ENCODE measurements around the gene USF3.

The USF3 gene

GRCh38 chr3:113721636-113722035 lies 25.2 kb upstream of the USF3 start:
- H3K4me3 ChIP-seq (ENCODE audit: low read depth in 1 of 2, low read length in 2 of 2), result no peak overlapping the region
- H3K4me1 ChIP-seq (ENCODE audit: insufficient read depth, low read length), result no peaks in the 10 kb centered on the region
- H3K9me3 ChIP-seq (ENCODE audit: low read length), result no peaks in the 10 kb centered on the region
- H3K9ac ChIP-seq (ENCODE audit: low read length), result no peak overlapping the region
- no peak overlapping the region for H3K27ac ChIP-seq (ENCODE audit: low read depth, low read length)
- H3K36me3 ChIP-seq (ENCODE audit: insufficient read depth, low read length), result peaks cover 21% of the 10 kb centered on the region
- H3K27me3 ChIP-seq (ENCODE audit: control insufficient read depth in 1 of 2, insufficient read depth in 2 of 2, low read length in 2 of 2), result no peaks in the 10 kb centered on the region

GRCh38 chr3:113719758-113720157 lies 23.3 kb upstream of the USF3 start:
- no peak overlapping the region for H3K4me3 ChIP-seq (ENCODE audit: low read depth in 1 of 2, low read length in 2 of 2)
- H3K9me3 ChIP-seq (ENCODE audit: low read length), result no peaks in the 10 kb centered on the region
- H3K9ac ChIP-seq (ENCODE audit: low read length), result no peak overlapping the region
- peaks cover 21% of the 10 kb centered on the region for H3K36me3 ChIP-seq (ENCODE audit: insufficient read depth, low read length)
- no peaks in the 10 kb centered on the region for H3K4me1 ChIP-seq (ENCODE audit: insufficient read depth, low read length)
- H3K27me3 ChIP-seq (ENCODE audit: control insufficient read depth in 1 of 2, insufficient read depth in 2 of 2, low read length in 2 of 2), result no peaks in the 10 kb centered on the region
- no peak overlapping the region for H3K27ac ChIP-seq (ENCODE audit: low read depth, low read length)

- no peaks in the 10 kb centered on the region for H3K4me1 ChIP-seq (ENCODE audit: insufficient read depth, low read length)
- no peaks in the 10 kb centered on the region for H3K9me3 ChIP-seq (ENCODE audit: low read length)
- H3K36me3 ChIP-seq (ENCODE audit: insufficient read depth, low read length), result peaks cover 21% of the 10 kb centered on the region
- H3K9ac ChIP-seq (ENCODE audit: low read length), result no peak overlapping the region
- no peaks in the 10 kb centered on the region for H3K27me3 ChIP-seq (ENCODE audit: control insufficient read depth in 1 of 2, insufficient read depth in 2 of 2, low read length in 2 of 2)
- H3K27ac ChIP-seq (ENCODE audit: low read depth, low read length), result no peak overlapping the region
- no peak overlapping the region for H3K4me3 ChIP-seq (ENCODE audit: low read depth in 1 of 2, low read length in 2 of 2)
Observed at GRCh38 chr3:113719294-113719693, 22.9 kb upstream of the USF3 start.

- Histone ChIP-seq H3K4me3 (ENCODE audit: low read depth in 1 of 2, low read length in 2 of 2) (no peak overlapping the region), H3K27me3 (ENCODE audit: control insufficient read depth in 1 of 2, insufficient read depth in 2 of 2, low read length in 2 of 2) (no peaks in the 10 kb centered on the region), H3K27ac (ENCODE audit: low read depth, low read length) (no peak overlapping the region), H3K36me3 (ENCODE audit: insufficient read depth, low read length) (peaks cover 21% of the 10 kb centered on the region), H3K9me3 (ENCODE audit: low read length) (no peaks in the 10 kb centered on the region), H3K4me1 (ENCODE audit: insufficient read depth, low read length) (no peaks in the 10 kb centered on the region), H3K9ac (ENCODE audit: low read length) (no peak overlapping the region)
Observed at GRCh38 chr3:113717818-113718217, 21.4 kb upstream of the USF3 start.

GRCh38 chr3:113717308-113717707 lies 20.9 kb upstream of the USF3 start:
- Histone ChIP-seq H3K9ac (ENCODE audit: low read length) (no peak overlapping the region), H3K4me3 (ENCODE audit: low read depth in 1 of 2, low read length in 2 of 2) (no peak overlapping the region), H3K4me1 (ENCODE audit: insufficient read depth, low read length) (no peaks in the 10 kb centered on the region), H3K9me3 (ENCODE audit: low read length) (no peaks in the 10 kb centered on the region), H3K36me3 (ENCODE audit: insufficient read depth, low read length) (peaks cover 20% of the 10 kb centered on the region), H3K27ac (ENCODE audit: low read depth, low read length) (no peak overlapping the region), H3K27me3 (ENCODE audit: control insufficient read depth in 1 of 2, insufficient read depth in 2 of 2, low read length in 2 of 2) (no peaks in the 10 kb centered on the region)

- Histone ChIP-seq H3K36me3 (ENCODE audit: insufficient read depth, low read length) (no peaks in the 10 kb centered on the region), H3K4me3 (ENCODE audit: low read depth in 1 of 2, low read length in 2 of 2) (no peak overlapping the region), H3K9me3 (ENCODE audit: low read length) (no peaks in the 10 kb centered on the region), H3K4me1 (ENCODE audit: insufficient read depth, low read length) (no peaks in the 10 kb centered on the region), H3K27ac (ENCODE audit: low read depth, low read length) (no peak overlapping the region), H3K27me3 (ENCODE audit: control insufficient read depth in 1 of 2, insufficient read depth in 2 of 2, low read length in 2 of 2) (no peaks in the 10 kb centered on the region), H3K9ac (ENCODE audit: low read length) (no peak overlapping the region)
Observed at GRCh38 chr3:113714702-113715101, 18.3 kb upstream of the USF3 start.

GRCh38 chr3:113712129-113712528 lies 15.7 kb upstream of the USF3 start:
- Histone ChIP-seq H3K36me3 (ENCODE audit: insufficient read depth, low read length) (no peaks in the 10 kb centered on the region), H3K9me3 (ENCODE audit: low read length) (no peaks in the 10 kb centered on the region), H3K27me3 (ENCODE audit: control insufficient read depth in 1 of 2, insufficient read depth in 2 of 2, low read length in 2 of 2) (no peaks in the 10 kb centered on the region), H3K9ac (ENCODE audit: low read length) (no peak overlapping the region), H3K4me3 (ENCODE audit: low read depth in 1 of 2, low read length in 2 of 2) (no peak overlapping the region), H3K27ac (ENCODE audit: low read depth, low read length) (no peak overlapping the region), H3K4me1 (ENCODE audit: insufficient read depth, low read length) (no peaks in the 10 kb centered on the region)

GRCh38 chr3:113707835-113708234 lies 11.4 kb upstream of the USF3 start:
- no peaks in the 10 kb centered on the region for H3K9me3 ChIP-seq (ENCODE audit: low read length)
- no peaks in the 10 kb centered on the region for H3K36me3 ChIP-seq (ENCODE audit: insufficient read depth, low read length)
- H3K27ac ChIP-seq (ENCODE audit: low read depth, low read length), result no peak overlapping the region
- H3K4me1 ChIP-seq (ENCODE audit: insufficient read depth, low read length), result no peaks in the 10 kb centered on the region
- H3K9ac ChIP-seq (ENCODE audit: low read length), result no peak overlapping the region
- H3K4me3 ChIP-seq (ENCODE audit: low read depth in 1 of 2, low read length in 2 of 2), result no peak overlapping the region
- no peaks in the 10 kb centered on the region for H3K27me3 ChIP-seq (ENCODE audit: control insufficient read depth in 1 of 2, insufficient read depth in 2 of 2, low read length in 2 of 2)

- H3K4me1 ChIP-seq (ENCODE audit: insufficient read depth, low read length), result peaks cover 21% of the 10 kb centered on the region
Observed at GRCh38 chr3:113698956-113699355, 2.5 kb upstream of the USF3 start.

GRCh38 chr3:113698213-113698742 lies 1.8 kb upstream of the USF3 start:
- H3K27me3 ChIP-seq (ENCODE audit: control insufficient read depth in 1 of 2, insufficient read depth in 2 of 2, low read length in 2 of 2), result no peaks in the 10 kb centered on the region
- no peaks in the 10 kb centered on the region for H3K36me3 ChIP-seq (ENCODE audit: insufficient read depth, low read length)
- H3K9ac ChIP-seq (ENCODE audit: low read length), result peak overlapping the region; percentile 92
- peak overlapping the region; percentile 39 for H3K27ac ChIP-seq (ENCODE audit: low read depth, low read length)
- no peak overlapping the region for H3K4me3 ChIP-seq (ENCODE audit: low read depth in 1 of 2, low read length in 2 of 2)
- H3K4me1 ChIP-seq (ENCODE audit: insufficient read depth, low read length), result peaks cover 21% of the 10 kb centered on the region
- H3K9me3 ChIP-seq (ENCODE audit: low read length), result no peaks in the 10 kb centered on the region

More at GRCh38 chr3:113698956-113699355, 2.5 kb upstream of the USF3 start:
- Histone ChIP-seq H3K27ac (ENCODE audit: low read depth, low read length) (no peak overlapping the region), H3K9ac (ENCODE audit: low read length) (no peak overlapping the region), H3K36me3 (ENCODE audit: insufficient read depth, low read length) (no peaks in the 10 kb centered on the region), H3K9me3 (ENCODE audit: low read length) (no peaks in the 10 kb centered on the region), H3K27me3 (ENCODE audit: control insufficient read depth in 1 of 2, insufficient read depth in 2 of 2, low read length in 2 of 2) (no peaks in the 10 kb centered on the region), H3K4me3 (ENCODE audit: low read depth in 1 of 2, low read length in 2 of 2) (no peak overlapping the region)

GRCh38 chr3:113697500-113698090 lies 1.2 kb upstream of the USF3 start:
- Histone ChIP-seq H3K4me3 (ENCODE audit: low read depth in 1 of 2, low read length in 2 of 2) (peak overlapping the region; percentile 54 to 99), H3K4me1 (ENCODE audit: insufficient read depth, low read length) (peaks cover 21% of the 10 kb centered on the region), H3K9ac (ENCODE audit: low read length) (peak overlapping the region; percentile 92), H3K27me3 (ENCODE audit: control insufficient read depth in 1 of 2, insufficient read depth in 2 of 2, low read length in 2 of 2) (no peaks in the 10 kb centered on the region), H3K27ac (ENCODE audit: low read depth, low read length) (peak overlapping the region; percentile 84), H3K9me3 (ENCODE audit: low read length) (no peaks in the 10 kb centered on the region), H3K36me3 (ENCODE audit: insufficient read depth, low read length) (no peaks in the 10 kb centered on the region)

All from muscle layer of colon (tissue), 2 donors.